Bronchial epithelial cell (primary cell): ENCODE data around the gene CCNT2. TPM values are rescaled to one million over a fixed set of nuclear protein-coding genes. Genes with fewer than 3 reads are reported as not detected.
"Not testable (repeated sequence)": the region's sequence is repeated elsewhere in the genome, so short reads cannot be mapped to it uniquely, and the experiment has no call there.

ENCODE experiments used
- DNase-seq: peaks from one replicate; pipeline ENCODE4 v3.0.0-alpha.2; 2010; ENCODE audit warnings: low read depth
- FAIRE-seq: peaks from 2 replicates; lab custom pipeline; 2011; peaks lifted over from hg19 to GRCh38; lab: Jason Lieb, UNC
- H3K27me3 ChIP-seq: 2 replicates; pipeline ENCODE4 v1.5.1; 2011; ENCODE audit warnings: low read length; ENCODE audit not compliant: control insufficient read depth, insufficient read depth
- H3K36me3 ChIP-seq: 2 replicates; pipeline ENCODE4 v1.5.1; 2011; ENCODE audit warnings: low read length; ENCODE audit not compliant: control insufficient read depth, insufficient read depth
- H3K4me3 ChIP-seq: 2 replicates; pipeline ENCODE4 v1.5.1; 2011; ENCODE audit warnings: mild to moderate bottlenecking, low read depth, low read length, control low read depth
- CTCF ChIP-seq: IDR thresholded peaks from 2 replicates; pipeline ENCODE4 v1.5.1; 2011; ENCODE audit warnings: mild to moderate bottlenecking, moderate library complexity, low read length, control low read depth, inconsistent platforms; ENCODE audit not compliant: insufficient read depth, severe bottlenecking
- total RNA-seq: library from RNA; depleted of rRNA; stranded (reverse); fragments of >200 nt; gene quantifications from 2 replicates; pipeline ENCODE4 v1.2.1, GENCODE V29; 2014

CCNT2 gene
- total RNA-seq, 1 donor from 2014 or later, result 24.0 TPM

- FAIRE-seq (no peak), DNase-seq (no peak)
- no peak for TF ChIP-seq CTCF
- no peak overlapping the region for H3K4me3 ChIP-seq
- H3K36me3 ChIP-seq, result peaks cover 7% of the 10 kb centered on the region
- no peaks in the 10 kb centered on the region for H3K27me3 ChIP-seq
Measured at GRCh38 chr2:134950886-134951285, 32.3 kb downstream of the CCNT2 start.

- FAIRE-seq (no peak), DNase-seq (no peak)
- Histone ChIP-seq H3K4me3 (no peak overlapping the region), H3K36me3 (peaks cover 7% of the 10 kb centered on the region), H3K27me3 (no peaks in the 10 kb centered on the region)
- TF ChIP-seq CTCF, result no peak
Measured at GRCh38 chr2:134952608-134953007, 34.0 kb downstream of the CCNT2 start.

GRCh38 chr2:134954065-134954464 lies 35.4 kb downstream of the CCNT2 start:
- FAIRE-seq (no peak), DNase-seq (no peak)
- H3K36me3 ChIP-seq, result peaks cover 7% of the 10 kb centered on the region
- no peak for TF ChIP-seq CTCF
- H3K27me3 ChIP-seq, result no peaks in the 10 kb centered on the region
- H3K4me3 ChIP-seq, result no peak overlapping the region

GRCh38 chr2:134955744-134956143 lies 37.1 kb downstream of the CCNT2 start:
- FAIRE-seq (no peak), DNase-seq (no peak)
- no peaks in the 10 kb centered on the region for H3K27me3 ChIP-seq
- TF ChIP-seq CTCF, result no peak
- no peak overlapping the region for H3K4me3 ChIP-seq
- peaks cover 6% of the 10 kb centered on the region for H3K36me3 ChIP-seq

GRCh38 chr2:134957477-134957876 lies 38.9 kb downstream of the CCNT2 start:
- DNase-seq (no peak), FAIRE-seq (no peak)
- Histone ChIP-seq H3K36me3 (peaks cover 6% of the 10 kb centered on the region), H3K27me3 (no peaks in the 10 kb centered on the region), H3K4me3 (no peak overlapping the region)
- no peak for TF ChIP-seq CTCF

GRCh38 chr2:134967166-134967565 lies 48.5 kb downstream of the CCNT2 start:
- DNase-seq, H3K4me3 ChIP-seq, FAIRE-seq, H3K36me3 ChIP-seq, H3K27me3 ChIP-seq: not testable (repeated sequence)
